Gastrocnemius medialis (tissue), 4 donors: ENCODE data around the gene VAPA.

Experiments
- CTCF ChIP-seq, 5 experiments: fragments of 450-650 bp in 3 of 5; fragments of 200-600 bp in 2 of 5; sonication (generic) in 2 of 5; IDR thresholded peaks in 4 of 5; conservative IDR thresholded peaks in 1 of 5; 1 replicate in 4 of 5; 2 replicates in 1 of 5; pipeline ENCODE4 v1.5.1; 2016 to 2019; ENCODE audit warnings: antibody characterized with exemption in 5 of 5, mild to moderate bottlenecking in 3 of 5, moderate library complexity in 3 of 5
- POLR2A ChIP-seq, 2 donors: fragments of 450-650 bp; IDR thresholded peaks; one replicate each; pipeline ENCODE4 v1.6.1; 2017; ENCODE audit warnings: antibody characterized with exemption in 2 of 2, mild to moderate bottlenecking in 2 of 2, moderate library complexity in 2 of 2

- TF ChIP-seq CTCF (IDR thresholded peaks at IDR 0.05 in 4 of 5, conservative IDR thresholded peaks at IDR 0.05 in 1 of 5): no peak
- TF ChIP-seq POLR2A (IDR thresholded peaks at IDR 0.05): no peak
These were observed 80.3 kb downstream of the VAPA start for GRCh38 chr18:9994026-9994570.
